ENCODE data around the gene NRCAM.

DNA sequence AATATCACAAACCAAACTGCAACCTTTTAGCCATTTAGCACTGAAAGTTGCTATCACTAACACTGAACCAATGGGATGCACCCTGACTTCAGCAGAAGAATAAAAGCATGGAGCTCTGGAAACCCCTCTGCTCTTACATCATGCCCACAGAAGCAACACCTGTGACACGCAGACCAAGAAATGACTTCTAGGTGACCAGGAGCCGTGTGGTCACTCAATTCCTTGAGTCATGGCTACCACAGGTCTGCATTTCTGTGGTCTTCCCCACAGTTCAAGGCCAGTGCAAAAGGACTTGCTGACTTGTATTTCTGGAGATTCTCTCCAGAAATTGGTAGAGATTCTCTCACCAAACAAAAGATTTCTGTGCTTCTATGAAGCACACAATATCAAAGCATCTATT is 38.3 kb downstream of the NRCAM start:
- TF ChIP-seq BHLHE40 (IDR thresholded peaks at IDR 0.05; ENCODE audit: borderline replicate concordance) (no peak), ARNT (IDR thresholded peaks at IDR 0.05) (no peak)
